Measurements from ENCODE around the gene BTBD9. TPM values are rescaled to one million over a fixed set of nuclear protein-coding genes. Genes with fewer than 3 reads are reported as not detected.

BTBD9 gene
- total RNA-seq, 1 experiment from 2014 or later: 8.9 TPM

- H3K4me2 ChIP-seq (ENCODE audit: insufficient read depth, insufficient read length, low read length): no peak overlapping the region
- no peak overlapping the region for H2AFZ ChIP-seq (ENCODE audit: low read length)
- no peaks in the 10 kb centered on the region for H3K9me3 ChIP-seq (ENCODE audit: control insufficient read depth, low read depth, low read length)
- H2AK5ac ChIP-seq (ENCODE audit: insufficient read length, low read length): no peak overlapping the region
- H3T11ph ChIP-seq (ENCODE audit: low read length): no peak overlapping the region
- no peak overlapping the region for H4K5ac ChIP-seq (ENCODE audit: insufficient read length, low read depth, low read length)
- H3K14ac ChIP-seq (ENCODE audit: insufficient read depth, low read length): no peak overlapping the region; the same call in 1 of the 2 replicates
- H2BK5ac ChIP-seq (ENCODE audit: insufficient read length, low read length): no peak overlapping the region
- H4K91ac ChIP-seq (ENCODE audit: insufficient read length, low read depth, low read length): no peak overlapping the region
- H2BK120ac ChIP-seq (ENCODE audit: low read depth, low read length, poor library complexity, severe bottlenecking): no peak overlapping the region
- Mint-ChIP-seq H3K4me1 (peaks cover 15 to 34% of the 10 kb centered on the region in 2 experiments), H3K27me3 (ENCODE audit: low read depth) (no peaks in the 10 kb centered on the region), H3K9me3 (no peaks in the 10 kb centered on the region), H3K36me3 (ENCODE audit: insufficient read depth in 1 of 3, low read depth in 3 of 3) (no peaks in the 10 kb centered on the region), H3K4me3 (no peak overlapping the region), H3K27ac (peak overlapping the region in 1 of 3 experiments; percentile 41; a peak in 2 of 7 replicates)
- peak overlapping the region; percentile 48 for H3K18ac ChIP-seq (ENCODE audit: insufficient read length, low read depth, low read length)
- WGBS (ENCODE audit: extremely low coverage, insufficient read length, low lambda C conversion rate): no CpG with 5 or more reads among the region's 14 CpGs
- H3K79me1 ChIP-seq (ENCODE audit: insufficient read depth, low read depth, low read length, poor library complexity, severe bottlenecking): no peaks in the 10 kb centered on the region
- no peak overlapping the region for H3K23ac ChIP-seq (ENCODE audit: insufficient read length, low read depth, low read length)
- H3K4ac ChIP-seq (ENCODE audit: low read depth, low read length): no peak overlapping the region
- H3K9ac ChIP-seq (ENCODE audit: extremely low read depth, insufficient read length, low read length): no peak overlapping the region
- no peak overlapping the region for H4K8ac ChIP-seq (replicated peaks; ENCODE audit: insufficient read length, low read depth, low read length)
- H2BK12ac ChIP-seq (ENCODE audit: insufficient read length, low read depth, low read length): no peak overlapping the region
- H3K4me1 ChIP-seq (ENCODE audit: insufficient read depth, low read length): no peaks in the 10 kb centered on the region
- no peak overlapping the region for H2BK20ac ChIP-seq (ENCODE audit: low read depth, low read length, poor library complexity, severe bottlenecking)
- H3K27me3 ChIP-seq (ENCODE audit: insufficient read depth, low read length): no peaks in the 10 kb centered on the region
- H2BK15ac ChIP-seq (ENCODE audit: low read depth, low read length): no peak overlapping the region
- no peak for TF ChIP-seq CTCF (conservative IDR thresholded peaks at IDR 0.05)
- H3K27ac ChIP-seq (ENCODE audit: insufficient read length, low read depth, low read length): no peak overlapping the region
- no peaks in the 10 kb centered on the region for H3K23me2 ChIP-seq (ENCODE audit: insufficient read length, low read depth, low read length, poor library complexity, severe bottlenecking)
- no peak for DNase-seq
- H3K56ac ChIP-seq (ENCODE audit: insufficient read length, low read depth, low read length): no peak overlapping the region
- no peaks in the 10 kb centered on the region for H3K79me2 ChIP-seq (ENCODE audit: insufficient read depth, low read length)
- no peaks in the 10 kb centered on the region for H4K20me1 ChIP-seq (ENCODE audit: control insufficient read depth, insufficient read depth, insufficient read length)
These were observed 461.7 kb downstream of the BTBD9 start for GRCh38 chr6:38177882-38178583.

Measured in H9 (cell line).